Liver (tissue), 9 donors: ENCODE data around the gene SPDEF. TPM values are rescaled to one million over a fixed set of nuclear protein-coding genes. Genes with fewer than 3 reads are reported as not detected.

Experiments used
- DNase-seq: peaks from one replicate; pipeline ENCODE4 v3.0.0-alpha.2; 2017; ENCODE audit warnings: low spot score
- H3K27ac ChIP-seq, 2 donors: one replicate each; pipeline ENCODE4 v1.7.0; 2013; ENCODE audit warnings: inconsistent platforms in 2 of 2, low read length in 2 of 2, control low read depth in 1 of 2, low read depth in 1 of 2, mild to moderate bottlenecking in 1 of 2
- H3K27me3 ChIP-seq, 4 donors: one replicate each; pipeline versions ENCODE4 v1.6.1 to v1.7.0; 2013; ENCODE audit warnings: low read length in 3 of 4, inconsistent platforms in 1 of 4, mild to moderate bottlenecking in 1 of 4, moderate library complexity in 1 of 4; ENCODE audit not compliant: control insufficient read depth in 4 of 4, insufficient read depth in 4 of 4
- H3K36me3 ChIP-seq, 4 donors: one replicate each; pipeline versions ENCODE4 v1.6.1 to v1.7.0; 2013; ENCODE audit warnings: low read length in 3 of 4, mild to moderate bottlenecking in 3 of 4, low read depth in 1 of 4, moderate library complexity in 1 of 4; ENCODE audit not compliant: control insufficient read depth in 4 of 4, insufficient read depth in 3 of 4
- H3K4me1 ChIP-seq, 4 donors: one replicate each; pipeline versions ENCODE4 v1.6.1 to v1.7.0; 2013; ENCODE audit warnings: low read length in 3 of 4, mild to moderate bottlenecking in 3 of 4, moderate library complexity in 1 of 4; ENCODE audit not compliant: control insufficient read depth in 4 of 4, insufficient read depth in 4 of 4
- H3K4me3 ChIP-seq, 3 donors: one replicate each; pipeline versions ENCODE4 v1.6.1 to v1.7.0; 2013; ENCODE audit warnings: low read length in 3 of 3, control low read depth in 1 of 3, low read depth in 1 of 3, mild to moderate bottlenecking in 1 of 3
- H3K9ac ChIP-seq, 2 donors: one replicate each; pipeline ENCODE4 v1.7.0; 2013; ENCODE audit warnings: low read length in 2 of 2, mild to moderate bottlenecking in 2 of 2, moderate library complexity in 2 of 2, control low read depth in 1 of 2, low read depth in 1 of 2
- H3K9me3 ChIP-seq, 4 donors: one replicate each; pipeline versions ENCODE4 v1.6.1 to v1.7.0; 2013; ENCODE audit warnings: low read length in 3 of 4; ENCODE audit not compliant: control insufficient read depth in 4 of 4
- ATF3 ChIP-seq: IDR thresholded peaks from 2 replicates; pipeline ENCODE4 v1.6.1; 2016; ENCODE audit warnings: antibody characterized with exemption
- CTCF ChIP-seq: fragments of 150-350 bp; IDR thresholded peaks from 2 replicates; pipeline ENCODE4 v1.5.1; 2017; ENCODE audit warnings: improper control_type of control experiment, low read depth, low read length; ENCODE audit not compliant: missing input control
- EGR1 ChIP-seq, 2 donors: IDR thresholded peaks; 2 replicates each; pipeline ENCODE4 v1.6.1; 2016 to 2018; ENCODE audit warnings: antibody characterized with exemption in 2 of 2, low read depth in 2 of 2
- FOXA1 ChIP-seq: IDR thresholded peaks from 2 replicates; pipeline ENCODE4 v1.6.1; 2016; ENCODE audit warnings: antibody characterized with exemption
- FOXA2 ChIP-seq: IDR thresholded peaks from 2 replicates; pipeline ENCODE4 v1.6.1; 2016; ENCODE audit warnings: antibody characterized with exemption
- GABPA ChIP-seq, 2 donors: IDR thresholded peaks in 1 of 2; conservative IDR thresholded peaks in 1 of 2; 2 replicates each; pipeline ENCODE4 v1.6.1; 2016; ENCODE audit warnings: antibody characterized with exemption in 2 of 2, mild to moderate bottlenecking in 1 of 2, moderate library complexity in 1 of 2
- HNF4A ChIP-seq, 2 donors: conservative IDR thresholded peaks; 2 replicates each; pipeline ENCODE4 v1.6.1; 2016; ENCODE audit warnings: antibody characterized with exemption in 2 of 2, mild to moderate bottlenecking in 2 of 2
- HNF4G ChIP-seq: IDR thresholded peaks from 2 replicates; pipeline ENCODE4 v1.6.1; 2016; ENCODE audit warnings: antibody characterized with exemption
- JUND ChIP-seq, 2 donors: IDR thresholded peaks; 2 replicates each; pipeline ENCODE4 v1.6.1; 2016; ENCODE audit warnings: antibody characterized with exemption in 2 of 2
- MAX ChIP-seq: IDR thresholded peaks from 2 replicates; pipeline ENCODE4 v1.6.1; 2016; ENCODE audit warnings: antibody characterized with exemption
- NR2F2 ChIP-seq: IDR thresholded peaks from 2 replicates; pipeline ENCODE4 v1.6.1; 2016; ENCODE audit warnings: antibody characterized with exemption
- RAD21 ChIP-seq, 2 donors: IDR thresholded peaks; 2 replicates each; pipeline ENCODE4 v1.6.1; 2016; ENCODE audit warnings: antibody characterized with exemption in 2 of 2, mild to moderate bottlenecking in 2 of 2
- REST ChIP-seq: IDR thresholded peaks from 2 replicates; pipeline ENCODE4 v1.6.1; 2016; ENCODE audit warnings: antibody characterized with exemption, mild to moderate bottlenecking
- RXRA ChIP-seq, 2 donors: IDR thresholded peaks; 2 replicates each; pipeline ENCODE4 v1.6.1; 2017 to 2018; ENCODE audit warnings: antibody characterized with exemption in 2 of 2, mild to moderate bottlenecking in 1 of 2
- SP1 ChIP-seq: IDR thresholded peaks from 2 replicates; pipeline ENCODE4 v1.6.1; 2018; ENCODE audit warnings: antibody characterized with exemption, mild to moderate bottlenecking
- TAF1 ChIP-seq: conservative IDR thresholded peaks from 2 replicates; pipeline ENCODE4 v1.6.1; 2016; ENCODE audit warnings: antibody characterized with exemption, mild to moderate bottlenecking
- YY1 ChIP-seq: IDR thresholded peaks from 2 replicates; pipeline ENCODE4 v1.6.1; 2016; ENCODE audit warnings: antibody characterized with exemption, mild to moderate bottlenecking
- ZBTB33 ChIP-seq: IDR thresholded peaks from 2 replicates; pipeline ENCODE4 v1.6.1; 2016; ENCODE audit warnings: antibody characterized with exemption
- WGBS: extraction: QIAGEN DNeasy Blood & Tissue Kit; methylation state at CpG from one replicate; pipeline ENCODE4 v1.1.7; 2013; 5-methylcytosine and 5-hydroxymethylcytosine counted together
- polyA plus RNA-seq, 2 donors: library from polyadenylated mRNA; stranded (reverse) in 1 of 2; unstranded in 1 of 2; fragments of 200-250 nt in 1 of 2; fragments of >200 nt in 1 of 2; fragmentation: Nextera tagmentation in 1 of 2; extraction: Ambion mirVana in 1 of 2; gene quantifications; one replicate each; pipeline versions ENCODE4 v1.2.1 to v1.2.3, GENCODE V29; 2013 to 2015
- total RNA-seq, 2 donors: library from RNA; depleted of rRNA; stranded (reverse); fragments of >200 nt; gene quantifications; one replicate each; pipeline ENCODE4 v1.2.3, GENCODE V29; 2014
- donor health status: healthy.
- donor health status: healthy.
- donor health status: healthy.
- donor health status: healthy.
- donor health status: healthy.

SPDEF gene
- total and polyA plus RNA-seq, 4 donors = 0.05 to 0.09 TPM; not detected in 2

- Histone ChIP-seq H3K4me1 (no peaks in the 10 kb centered on the region), H3K9me3 (no peaks in the 10 kb centered on the region), H3K9ac (no peak overlapping the region), H3K27me3 (no peaks in the 10 kb centered on the region), H3K27ac (no peak overlapping the region), H3K4me3 (no peak overlapping the region), H3K36me3 (no peaks in the 10 kb centered on the region)
- 63% methylated on average over 5 of the region's 5 CpGs for WGBS
- DNase-seq = no peak
- no peak for TF ChIP-seq YY1
- TF ChIP-seq FOXA1 = no peak
- TF ChIP-seq ATF3 = no peak
- TF ChIP-seq NR2F2 = no peak
- TF ChIP-seq EGR1 (IDR thresholded peaks at IDR 0.05; ENCODE audit: low read depth in 2 of 2) = no peak
- TF ChIP-seq TAF1 = no peak
- TF ChIP-seq HNF4G = no peak
- no peak for TF ChIP-seq RXRA (IDR thresholded peaks at IDR 0.05)
- TF ChIP-seq JUND (IDR thresholded peaks at IDR 0.05) = no peak
- TF ChIP-seq REST = no peak
- TF ChIP-seq SP1 = no peak
These were observed 9.6 kb upstream of the SPDEF start for GRCh38 chr6:34565722-34566137.

- Histone ChIP-seq H3K9me3 (no peaks in the 10 kb centered on the region), H3K9ac (no peak overlapping the region), H3K4me1 (no peaks in the 10 kb centered on the region), H3K27me3 (no peaks in the 10 kb centered on the region), H3K27ac (no peak overlapping the region), H3K36me3 (no peaks in the 10 kb centered on the region), H3K4me3 (no peak overlapping the region)
- 97% methylated on average over 5 of the region's 5 CpGs for WGBS
- DNase-seq = no peak
- TF ChIP-seq YY1 = no peak
- TF ChIP-seq REST = no peak
- TF ChIP-seq ATF3 = no peak
- TF ChIP-seq EGR1 (IDR thresholded peaks at IDR 0.05; ENCODE audit: low read depth in 2 of 2) = no peak
- no peak for TF ChIP-seq NR2F2
- TF ChIP-seq GABPA (IDR thresholded peaks at IDR 0.05 in 1 of 2, conservative IDR thresholded peaks at IDR 0.05 in 1 of 2) = no peak
- no peak for TF ChIP-seq TAF1
- no peak for TF ChIP-seq SP1
- no peak for TF ChIP-seq JUND (IDR thresholded peaks at IDR 0.05)
- TF ChIP-seq HNF4A (conservative IDR thresholded peaks at IDR 0.05) = no peak
- no peak for TF ChIP-seq RAD21 (IDR thresholded peaks at IDR 0.05)
- no peak for TF ChIP-seq RXRA (IDR thresholded peaks at IDR 0.05)
- TF ChIP-seq HNF4G = no peak
- no peak for TF ChIP-seq CTCF
- TF ChIP-seq FOXA1 = no peak
- TF ChIP-seq MAX = no peak
- no peak for TF ChIP-seq ZBTB33
- no peak for TF ChIP-seq FOXA2
These were observed 8.1 kb upstream of the SPDEF start for GRCh38 chr6:34564181-34564580.
